H1 (cell line): Measurements from ENCODE around the gene RNF141. TPM values are rescaled to one million over a fixed set of nuclear protein-coding genes. Genes with fewer than 3 reads are reported as not detected.

Experiments used
- CTCF ChIA-PET: fragments of 300-600 bp; sonication (Branson Sonifier 250); formaldehyde crosslinking; loops from one replicate; lab custom pipeline; 2021; ENCODE audit not compliant: partially characterized antibody; lab: Charles Lee
- POLR2A ChIA-PET: fragments of 300-600 bp; sonication (Branson Sonifier 250); formaldehyde crosslinking; loops from one replicate; lab custom pipeline; 2021; ENCODE audit warnings: inconsistent platforms; ENCODE audit not compliant: partially characterized antibody; lab: Charles Lee
- DNase-seq, 2 experiments: peaks; one replicate each; pipeline versions ENCODE4 v3.0.0 to v3.0.0-alpha.2; 2010 to 2022; ENCODE audit warnings: low spot score in 2 of 2, low read depth in 1 of 2, mixed read lengths in 1 of 2
- FAIRE-seq: peaks from 2 replicates; lab custom pipeline; 2011; peaks lifted over from hg19 to GRCh38; lab: Jason Lieb, UNC
- H2AFZ ChIP-seq: 2 replicates; pipeline ENCODE4 v1.8.1; 2012; ENCODE audit warnings: low read length, inconsistent platforms
- H2AK5ac ChIP-seq: 2 replicates; pipeline ENCODE4 v1.6.1; 2013; ENCODE audit warnings: low read depth, low read length
- H2BK120ac ChIP-seq: replicated peaks from 2 replicates; pipeline ENCODE3; 2013; ENCODE audit warnings: low read depth, low read length, inconsistent platforms
- H2BK12ac ChIP-seq: 2 replicates; pipeline ENCODE4 v1.6.1; 2013; ENCODE audit warnings: low read depth, low read length
- H2BK15ac ChIP-seq: 2 replicates; pipeline ENCODE4 v1.6.1; 2013; ENCODE audit warnings: low read length
- H2BK20ac ChIP-seq: 2 replicates; pipeline ENCODE4 v1.6.1; 2013; ENCODE audit warnings: low read length
- H2BK5ac ChIP-seq: 2 replicates; pipeline ENCODE4 v1.6.1; 2013; ENCODE audit warnings: low read depth, low read length
- H3K14ac ChIP-seq: 2 replicates; pipeline ENCODE4 v1.6.1; 2013; ENCODE audit warnings: inconsistent platforms; ENCODE audit not compliant: insufficient read length
- H3K18ac ChIP-seq: 2 replicates; pipeline ENCODE4 v1.6.1; 2013; ENCODE audit warnings: low read length; ENCODE audit errors: extremely low read depth
- H3K23ac ChIP-seq: 2 replicates; pipeline ENCODE4 v1.6.1; 2013; ENCODE audit warnings: inconsistent platforms; ENCODE audit not compliant: insufficient read length
- H3K23me2 ChIP-seq: 2 replicates; pipeline ENCODE4 v1.6.1; 2013; ENCODE audit warnings: low read depth, low read length
- H3K27ac ChIP-seq: 2 replicates; pipeline ENCODE4 v1.6.1; 2011; ENCODE audit warnings: low read depth, low read length, inconsistent platforms
- H3K27me3 ChIP-seq, 4 experiments: replicated peaks in 1 of 4; 1 replicate in 1 of 4; 2 replicates in 3 of 4; pipeline versions ENCODE4 v1.6.1 to v1.8.1; 2011 to 2013; ENCODE audit warnings: low read length in 3 of 4, mild to moderate bottlenecking in 3 of 4, inconsistent platforms in 2 of 4, mixed read lengths in 2 of 4, moderate library complexity in 1 of 4; ENCODE audit not compliant: control insufficient read depth in 3 of 4, insufficient read depth in 3 of 4; ENCODE audit errors: extremely low read depth in 1 of 4
- H3K36me3 ChIP-seq, 4 experiments: 2 replicates each; pipeline versions ENCODE4 v1.6.1 to v1.8.1; 2011 to 2013; ENCODE audit warnings: mild to moderate bottlenecking in 4 of 4, low read length in 3 of 4, moderate library complexity in 2 of 4, control low read depth in 1 of 4, inconsistent platforms in 1 of 4; ENCODE audit not compliant: insufficient read depth in 4 of 4, control insufficient read depth in 2 of 4
- H3K4ac ChIP-seq: replicated peaks from 2 replicates; pipeline ENCODE3; 2013; ENCODE audit warnings: low read length, low read depth, mixed read lengths, inconsistent platforms; ENCODE audit not compliant: insufficient read length
- H3K4me1 ChIP-seq, 4 experiments: replicated peaks in 1 of 4; 1 replicate in 1 of 4; 2 replicates in 3 of 4; pipeline versions ENCODE4 v1.6.1 to v1.8.1; 2011 to 2013; ENCODE audit warnings: low read length in 3 of 4, inconsistent platforms in 2 of 4, mixed read lengths in 1 of 4; ENCODE audit not compliant: insufficient read depth in 4 of 4, control insufficient read depth in 3 of 4
- H3K4me2 ChIP-seq, 2 experiments: 2 replicates each; pipeline versions ENCODE4 v1.6.1 to v1.8.1; 2011 to 2013; ENCODE audit warnings: low read depth in 2 of 2, low read length in 2 of 2, control low read depth in 1 of 2, inconsistent platforms in 1 of 2, mild to moderate bottlenecking in 1 of 2; ENCODE audit not compliant: insufficient read depth in 1 of 2
- H3K4me3 ChIP-seq, 4 experiments: fragments of 200-600, 300-600 bp in 1 of 4; sonication (generic), shearing (Covaris generic), sonication (Bioruptor Twin) in 1 of 4; 2 replicates each; pipeline versions ENCODE4 v1.5.1 to v1.8.1; 2011 to 2016; ENCODE audit warnings: low read length in 4 of 4, low read depth in 3 of 4, control low read depth in 2 of 4, inconsistent platforms in 2 of 4, mild to moderate bottlenecking in 2 of 4, mixed read lengths in 1 of 4, moderate library complexity in 1 of 4; ENCODE audit not compliant: insufficient read depth in 2 of 4; ENCODE audit errors: extremely low read depth in 1 of 4
- H3K56ac ChIP-seq: replicated peaks from 2 replicates; pipeline ENCODE3; 2013; ENCODE audit warnings: low read depth, mild to moderate bottlenecking, mixed read lengths, low read length, inconsistent platforms; ENCODE audit not compliant: insufficient read length
- H3K79me1 ChIP-seq: 2 replicates; pipeline ENCODE4 v1.6.1; 2013; ENCODE audit warnings: low read depth, low read length, control low read depth
- H3K79me2 ChIP-seq, 2 experiments: 2 replicates each; pipeline versions ENCODE4 v1.6.1 to v1.8.1; 2012 to 2013; ENCODE audit warnings: low read length in 2 of 2, mild to moderate bottlenecking in 2 of 2, inconsistent platforms in 1 of 2; ENCODE audit not compliant: insufficient read depth in 2 of 2, control insufficient read depth in 1 of 2
- H3K9ac ChIP-seq, 4 experiments: replicated peaks in 1 of 4; 1 replicate in 1 of 4; 2 replicates in 3 of 4; pipeline versions ENCODE4 v1.6.1 to v1.8.1; 2011 to 2013; ENCODE audit warnings: low read depth in 3 of 4, low read length in 3 of 4, control low read depth in 2 of 4, mild to moderate bottlenecking in 2 of 4, moderate library complexity in 2 of 4, inconsistent platforms in 1 of 4; ENCODE audit errors: extremely low read depth in 1 of 4
- H3K9me3 ChIP-seq, 2 experiments: 2 replicates each; pipeline versions ENCODE4 v1.6.1 to v1.8.1; 2012 to 2013; ENCODE audit warnings: mild to moderate bottlenecking in 2 of 2, moderate library complexity in 2 of 2, control low read depth in 1 of 2, inconsistent platforms in 1 of 2, low read depth in 1 of 2, low read length in 1 of 2, mixed read lengths in 1 of 2; ENCODE audit not compliant: insufficient read depth in 2 of 2
- H4K20me1 ChIP-seq, 2 experiments: replicated peaks in 1 of 2; 2 replicates each; pipeline versions ENCODE3 to v1.8.1; 2011 to 2013; ENCODE audit warnings: inconsistent platforms in 2 of 2, low read length in 2 of 2, mild to moderate bottlenecking in 1 of 2; ENCODE audit not compliant: insufficient read depth in 2 of 2, control insufficient read depth in 1 of 2
- H4K5ac ChIP-seq: 2 replicates; pipeline ENCODE4 v1.6.1; 2013; ENCODE audit warnings: low read length, low read depth, mixed read lengths, inconsistent platforms; ENCODE audit not compliant: insufficient read length
- H4K8ac ChIP-seq: 2 replicates; pipeline ENCODE4 v1.8.0; 2013; ENCODE audit warnings: mild to moderate bottlenecking, moderate library complexity, low read length, inconsistent platforms; ENCODE audit not compliant: insufficient read depth; ENCODE audit errors: extremely low read depth
- H4K91ac ChIP-seq: replicated peaks from 2 replicates; pipeline ENCODE3; 2013; ENCODE audit warnings: low read length, mixed read lengths, inconsistent platforms; ENCODE audit not compliant: insufficient read length
- ATF2 ChIP-seq: IDR thresholded peaks from 2 replicates; pipeline ENCODE4 v1.6.1; 2012; ENCODE audit warnings: low read length, inconsistent platforms
- CBX8 ChIP-seq: fragments of 300-800, 300-1000 bp; sonication (generic); IDR thresholded peaks from 2 replicates; pipeline ENCODE4 v1.7.1; 2016; ENCODE audit warnings: low read depth, low read length, borderline replicate concordance
- E2F6 ChIP-seq: IDR thresholded peaks from 2 replicates; pipeline ENCODE4 v1.6.1; 2012; ENCODE audit warnings: inconsistent platforms
- HDAC2 ChIP-seq, 2 experiments: fragments of 300-600 bp in 1 of 2; sonication (generic) in 1 of 2; IDR thresholded peaks; 2 replicates each; pipeline ENCODE4 v1.6.1; 2011 to 2012; ENCODE audit warnings: low read depth in 2 of 2, low read length in 2 of 2, mild to moderate bottlenecking in 2 of 2, moderate library complexity in 2 of 2, borderline replicate concordance in 1 of 2, inconsistent platforms in 1 of 2
- PHF8 ChIP-seq: fragments of 200-600 bp; sonication (generic); conservative IDR thresholded peaks from 2 replicates; pipeline ENCODE4 v1.7.1; 2012; ENCODE audit warnings: low read depth, mild to moderate bottlenecking, inconsistent platforms, low read length, moderate library complexity
- POLR2A ChIP-seq, 2 experiments: IDR thresholded peaks; 1 replicate in 1 of 2; 2 replicates in 1 of 2; pipeline ENCODE4 v1.6.1; 2011; ENCODE audit warnings: low read depth in 2 of 2, low read length in 2 of 2, mild to moderate bottlenecking in 2 of 2; ENCODE audit errors: control extremely low read depth in 1 of 2
- SAP30 ChIP-seq: fragments of 300-600 bp; sonication (generic); IDR thresholded peaks from 2 replicates; pipeline ENCODE4 v1.7.1; 2012; ENCODE audit warnings: low read length, moderate library complexity, mild to moderate bottlenecking, inconsistent platforms; ENCODE audit not compliant: insufficient read depth, insufficient replicate concordance
- SIN3A ChIP-seq, 2 experiments: IDR thresholded peaks in 1 of 2; conservative IDR thresholded peaks in 1 of 2; 2 replicates each; pipeline ENCODE4 v1.6.1; 2011 to 2012; ENCODE audit warnings: low read length in 2 of 2, improper control_type of control experiment in 1 of 2, low read depth in 1 of 2, mild to moderate bottlenecking in 1 of 2
- SRF ChIP-seq: IDR thresholded peaks from 2 replicates; pipeline ENCODE4 v1.6.1; 2011; ENCODE audit warnings: mild to moderate bottlenecking, low read depth, low read length, moderate library complexity
- TEAD4 ChIP-seq: IDR thresholded peaks from 2 replicates; pipeline ENCODE4 v1.6.1; 2012; ENCODE audit warnings: low read depth, low read length, inconsistent platforms, mixed read lengths
- YY1 ChIP-seq: IDR thresholded peaks from 2 replicates; pipeline ENCODE4 v1.6.1; 2011; ENCODE audit warnings: low read depth, mild to moderate bottlenecking, low read length
- WGBS, 2 experiments: shearing (Covaris generic) in 1 of 2; methylation state at CpG; one replicate each; pipeline versions ENCODE4 v1.1.6 to v1.1.7; 2013 to 2015; ENCODE audit warnings: low lambda C conversion rate in 2 of 2, mixed read lengths in 2 of 2, inconsistent platforms in 1 of 2, low coverage in 1 of 2, missing lambda C conversion rate in 1 of 2; ENCODE audit not compliant: insufficient replicate concordance in 2 of 2, insufficient coverage in 1 of 2, insufficient read length in 1 of 2; ENCODE audit errors: extremely low coverage in 1 of 2, missing lambda C conversion rate in 1 of 2; 5-methylcytosine and 5-hydroxymethylcytosine counted together
- polyA plus RNA-seq, 7 experiments: library from polyadenylated mRNA; depleted of rRNA in 3 of 7; stranded (reverse) in 5 of 7; unstranded in 2 of 7; fragments of >200 nt in 5 of 7; fragments of 200-250 nt in 2 of 7; gene quantifications; 1 replicate in 5 of 7; 2 replicates in 1 of 7; 4 replicates in 1 of 7; pipeline versions ENCODE4 v1.2.1 to v1.2.3, GENCODE V29; 2011 to 2013; ENCODE audit warnings: missing spikeins in 2 of 7, mixed read lengths in 2 of 7
- total RNA-seq: library from RNA; stranded (reverse); fragmentation: NEBNext Ultra II Directional; extraction: Animal tissue kit (Norgen Biotek cat#: 25700); gene quantifications from 2 replicates; pipeline ENCODE4 v1.2.1, GENCODE V29; 2021

Gene RNF141
- total and polyA plus RNA-seq, 2 of the 8 experiments (the other 6 are each of a cell fraction or from before 2014, with no cell fraction given) = 8.5 to 22.8 TPM

GRCh38 chr11:10514709-10515108 is 26.3 kb downstream of the RNF141 start:
- Histone ChIP-seq H2BK15ac (no peak overlapping the region), H3K23ac (no peak overlapping the region), H4K20me1 (no peaks in the 10 kb centered on the region), H3K4me3 (no peak overlapping the region), H3K14ac (no peak overlapping the region), H3K79me2 (no peaks in the 10 kb centered on the region), H3K79me1 (no peaks in the 10 kb centered on the region), H3K23me2 (no peaks in the 10 kb centered on the region), H2BK20ac (no peak overlapping the region), H2BK5ac (no peak overlapping the region), H2AFZ (no peak overlapping the region), H3K56ac (no peak overlapping the region), H4K91ac (no peak overlapping the region), H3K18ac (no peak overlapping the region), H3K4me1 (peaks cover 2 to 7% (median 6%) of the 10 kb centered on the region in 4 experiments; a peak in 4 of 7 replicates), H4K5ac (no peak overlapping the region), H2AK5ac (no peak overlapping the region), H2BK12ac (no peak overlapping the region), H3K4ac (no peak overlapping the region), H3K36me3 (peaks cover 0 to 3% (median under 1%) of the 10 kb centered on the region in 4 experiments; a peak in 1 of 8 replicates), H3K4me2 (no peak overlapping the region), H2BK120ac (no peak overlapping the region), H3K27me3 (no peaks in the 10 kb centered on the region), H3K27ac (no peak overlapping the region), H3K9ac (no peak overlapping the region), H4K8ac (no peak overlapping the region), H3K9me3 (no peaks in the 10 kb centered on the region)
- CTCF ChIA-PET = interaction anchor here (1.2 to 1.7 kb wide), 5 partner anchors 11 to 104 kb away, joined by 3 to 6 read pairs (median 3); partner anchors contain the start of gene AMPD3
- DNase-seq = no peak
- POLR2A ChIA-PET = no interaction called here
- FAIRE-seq = no peak
- WGBS, 2 experiments = 92% methylated on average over 2 of the region's 2 CpGs; no CpG with 5 or more reads in 1 of the 2 experiments
- TF ChIP-seq ATF2 (no peak), SIN3A (conservative IDR thresholded peaks at IDR 0.05 in 1 of 2, IDR thresholded peaks at IDR 0.05 in 1 of 2; ENCODE audit: low read depth in 1 of 2, low read length in 2 of 2) (no peak), TEAD4 (no peak), CBX8 (no peak), SRF (no peak), PHF8 (no peak), E2F6 (no peak), POLR2A (IDR thresholded peaks at IDR 0.05; ENCODE audit: control extremely low read depth in 1 of 2, low read depth in 2 of 2, low read length in 2 of 2) (no peak), YY1 (no peak), HDAC2 (IDR thresholded peaks at IDR 0.05; ENCODE audit: borderline replicate concordance in 1 of 2, low read depth in 2 of 2, low read length in 2 of 2) (no peak), SAP30 (no peak)
